GM12801 (cell line): ENCODE results near the gene BRD1.

Experiments
- CTCF ChIP-seq: IDR thresholded peaks from one replicate; pipeline ENCODE4 v1.5.1; 2011; ENCODE audit warnings: control low read depth; ENCODE audit not compliant: insufficient read length; ENCODE audit errors: extremely low read depth

BRD1 gene

GRCh38 chr22:49845241-49845640 is 17.6 kb upstream of the BRD1 start:
- no peak for TF ChIP-seq CTCF

DNA sequence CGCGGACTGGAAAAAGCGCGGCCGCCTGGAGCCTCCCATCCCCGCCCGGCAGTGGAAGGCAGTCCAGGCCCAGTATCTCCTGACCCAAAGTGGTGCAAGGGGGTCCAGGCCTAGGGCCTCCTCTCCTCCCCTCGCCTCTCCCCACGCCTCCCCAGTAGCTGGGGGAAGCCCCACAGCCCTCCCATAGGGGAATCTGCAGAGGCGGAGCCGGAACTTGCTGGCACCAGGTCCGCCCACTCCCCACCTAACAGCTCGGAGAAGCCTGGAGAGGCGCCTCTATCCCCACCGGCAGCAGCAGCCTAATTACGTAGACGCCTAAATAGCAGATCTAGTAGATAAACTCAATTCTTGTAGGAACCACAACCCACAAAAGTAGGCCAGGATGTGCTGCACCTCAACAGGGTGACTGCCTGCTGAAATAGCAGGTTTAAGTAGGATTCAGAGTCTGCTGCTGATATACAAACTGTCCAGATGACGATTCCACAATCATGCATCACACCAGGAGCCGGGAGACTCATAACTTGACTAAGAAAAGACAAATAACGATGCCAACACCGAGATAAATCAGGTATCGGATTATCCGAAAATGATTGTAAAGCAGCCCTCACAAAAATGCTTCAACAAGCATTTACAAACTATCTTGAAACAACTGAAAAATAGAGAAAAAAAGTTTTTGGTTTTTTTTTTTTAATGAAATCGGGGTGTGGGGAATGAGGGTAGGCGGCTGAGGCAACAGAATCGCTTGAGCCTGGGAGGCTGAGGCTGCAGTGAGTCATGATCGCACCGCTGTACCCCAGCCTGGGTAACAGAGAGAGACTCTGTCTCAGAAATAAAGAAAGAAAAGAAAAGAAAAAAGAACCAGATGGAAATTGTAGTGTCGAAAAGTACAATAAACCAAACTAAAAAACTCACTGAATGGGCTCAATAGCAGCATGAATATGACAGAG is 11.4 kb upstream of the BRD1 start:
- no peak for TF ChIP-seq CTCF

- TF ChIP-seq CTCF: no peak
These were observed 5.8 kb upstream of the BRD1 start for GRCh38 chr22:49833340-49834007.

DNA sequence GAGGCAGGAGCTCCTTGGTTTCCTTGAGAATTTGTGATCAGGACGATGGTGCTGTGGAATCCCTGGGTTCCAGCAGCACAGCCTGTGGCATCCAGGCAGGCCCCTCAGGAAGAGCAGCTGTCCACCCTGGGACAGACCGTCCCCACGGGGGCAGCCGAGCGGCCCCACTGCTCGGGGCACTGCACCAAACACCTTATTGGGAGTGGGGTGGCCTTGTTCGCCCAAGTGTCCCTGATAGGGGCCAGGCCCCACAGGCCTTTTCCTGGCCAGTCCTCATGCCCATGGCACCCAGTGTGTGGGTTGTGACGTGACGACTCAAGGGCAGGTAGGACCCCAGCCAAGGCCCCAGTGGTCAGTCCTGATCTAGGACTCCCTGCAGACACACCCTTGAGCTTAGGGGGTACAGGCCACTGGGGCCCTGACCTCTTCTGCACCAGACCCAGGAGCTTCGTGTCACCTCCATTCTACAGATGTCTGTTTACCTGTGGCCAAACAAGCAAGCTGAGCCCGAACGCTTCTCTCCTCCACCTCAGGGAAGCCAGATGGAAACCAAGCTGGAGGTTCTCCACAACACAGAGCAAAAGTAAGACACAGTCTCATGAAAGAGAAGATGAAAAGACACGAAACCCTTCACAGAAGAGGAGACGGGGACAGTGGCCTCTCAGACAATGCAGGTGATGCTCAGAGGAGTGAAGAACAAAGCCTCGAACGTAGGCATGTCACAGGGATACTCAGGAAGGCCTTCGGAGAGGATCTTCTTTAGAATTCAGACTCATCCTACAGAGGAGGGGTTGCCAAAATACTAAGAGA is 1.6 kb upstream of the BRD1 start:
- TF ChIP-seq CTCF: no peak

- no peak for TF ChIP-seq CTCF
These were observed 909 bp upstream of the BRD1 start for GRCh38 chr22:49828599-49828965.

DNA sequence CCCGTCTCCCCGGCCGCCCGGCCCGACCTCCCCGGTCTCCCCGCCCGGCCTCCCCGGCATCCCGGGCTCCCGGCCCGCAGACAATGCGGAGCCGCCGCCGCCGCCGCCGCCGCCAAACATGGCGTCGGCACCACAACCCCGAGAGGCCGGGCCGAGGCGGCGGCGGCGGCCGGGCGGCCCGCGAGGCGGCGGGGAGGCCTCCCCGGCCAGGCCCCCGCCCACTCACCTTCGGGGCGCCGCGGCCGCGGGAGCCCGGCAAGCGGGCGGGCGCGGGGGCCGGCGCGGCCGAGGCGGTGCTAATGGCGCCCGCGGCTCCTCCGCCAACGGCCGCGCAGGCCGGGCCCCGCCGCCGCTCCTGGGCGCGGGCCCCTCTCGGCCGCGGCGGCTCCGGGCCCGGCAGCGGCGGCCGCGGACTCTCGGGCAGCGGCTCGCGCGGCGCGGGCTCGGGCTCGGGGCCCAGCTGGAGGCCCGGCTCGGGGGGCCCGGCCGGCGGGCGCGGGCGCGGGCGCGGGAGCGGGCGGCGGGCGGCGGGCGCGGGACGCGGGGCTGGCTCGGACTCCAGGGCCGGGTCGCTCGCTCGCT is 311 bp downstream of the BRD1 start:
- TF ChIP-seq CTCF: no peak
